ENCODE data around the gene ADAD2. TPM values are rescaled to one million over a fixed set of nuclear protein-coding genes. Genes with fewer than 3 reads are reported as not detected.

ADAD2 gene
- total RNA-seq, 1 donor from 2014 or later: not detected

- intact Hi-C loops (cut with DNase I): no loop called here
- no peak for ATAC-seq
- DNase-seq (ENCODE audit: missing footprints): no peak
Observed at GRCh38 chr16:84237994-84238750, 47.2 kb downstream of the ADAD2 start.

- intact Hi-C loops (cut with DNase I): no loop called here
- DNase-seq (ENCODE audit: missing footprints): no peak
- no peak for ATAC-seq
Observed at GRCh38 chr16:84239141-84239769, 48.3 kb downstream of the ADAD2 start.

- intact Hi-C loops (cut with DNase I): no loop called here
- DNase-seq (ENCODE audit: missing footprints) (no peak), ATAC-seq (no peak)
Observed at GRCh38 chr16:84239909-84240308, 49.0 kb downstream of the ADAD2 start, which contains the start of gene KCNG4. Gene KCNG4 (minus strand): TSS chr16:84240012. CDS start chr16:84237485, 2,527 bp downstream.

- ATAC-seq (no peak), DNase-seq (ENCODE audit: missing footprints) (no peak)
- intact Hi-C loops (cut with DNase I): no loop called here
Observed at GRCh38 chr16:84240455-84240854, 49.5 kb downstream of the ADAD2 start.

- ATAC-seq (no peak), DNase-seq (ENCODE audit: missing footprints) (no peak)
- intact Hi-C loops (cut with DNase I): no loop called here
Observed at GRCh38 chr16:84241778-84242177, 50.8 kb downstream of the ADAD2 start.

- intact Hi-C loops (cut with DNase I): no loop called here
- no peak for ATAC-seq
- no peak for DNase-seq (ENCODE audit: missing footprints)
Observed at GRCh38 chr16:84242839-84243238, 51.9 kb downstream of the ADAD2 start.

- ATAC-seq (no peak), DNase-seq (ENCODE audit: missing footprints) (no peak)
- intact Hi-C loops (cut with DNase I): no loop called here
Observed at GRCh38 chr16:84243732-84244131, 52.8 kb downstream of the ADAD2 start.

- intact Hi-C loops (cut with DNase I): no loop called here
- ATAC-seq (no peak), DNase-seq (ENCODE audit: missing footprints) (no peak)
Observed at GRCh38 chr16:84244728-84245127, 53.8 kb downstream of the ADAD2 start.

- DNase-seq (ENCODE audit: missing footprints) (no peak), ATAC-seq (no peak)
- intact Hi-C loops (cut with DNase I): no loop called here
Observed at GRCh38 chr16:84245956-84246678, 55.2 kb downstream of the ADAD2 start.

- DNase-seq (ENCODE audit: missing footprints): no peak
- intact Hi-C loops (cut with DNase I): no loop called here
- no peak for ATAC-seq
Observed at GRCh38 chr16:84246679-84247077, 55.7 kb downstream of the ADAD2 start.

Other genes starting within 250 kb of the ADAD2 start
- gene OSGIN1, start 237.9 kb upstream of the ADAD2 start, total RNA-seq: 8.2 TPM
- gene NECAB2, start 222.9 kb upstream of the ADAD2 start, total RNA-seq: 1.8 TPM
- 3.1 TPM for gene SLC38A8, start 148.4 kb upstream of the ADAD2 start, total RNA-seq
- gene MBTPS1, start 74.2 kb upstream of the ADAD2 start, total RNA-seq: 70.2 TPM
- 24.1 TPM for gene HSDL1, start 46.0 kb upstream of the ADAD2 start, total RNA-seq
- gene DNAAF1, start 45.8 kb upstream of the ADAD2 start, total RNA-seq: not detected
- 26.5 TPM for gene TAF1C, start 4.1 kb upstream of the ADAD2 start, total RNA-seq
- gene KCNG4, start 48.9 kb downstream of the ADAD2 start, total RNA-seq: not detected
- 1.5 TPM for gene WFDC1, start 103.7 kb downstream of the ADAD2 start, total RNA-seq
- gene ATP2C2, start 177.4 kb downstream of the ADAD2 start, total RNA-seq: not detected

Measured in Right ventricle myocardium inferior (tissue), 1 donor.